Transverse colon (tissue), 4 donors: ENCODE measurements around the gene SYCP3. TPM values are rescaled to one million over a fixed set of nuclear protein-coding genes. Genes with fewer than 3 reads are reported as not detected.
A peak's percentile ranks its signal among the peaks of the same experiment; 100 is the strongest.

Experiments
- DNase-seq: peaks from one replicate; pipeline ENCODE4 v3.0.0-alpha.2; 2019
- H3K27ac ChIP-seq, 4 donors: fragments of 200-600 bp; sonication (generic); 2 replicates each; pipeline ENCODE4 v1.5.1; 2016 to 2018; ENCODE audit warnings: inconsistent platforms in 4 of 4
- H3K27me3 ChIP-seq: fragments of 200-600 bp; sonication (generic); 2 replicates; pipeline ENCODE4 v1.5.1; 2017; ENCODE audit warnings: inconsistent platforms
- H3K36me3 ChIP-seq, 4 donors: fragments of 200-600 bp; sonication (generic); 2 replicates each; pipeline ENCODE4 v1.5.1; 2017 to 2019; ENCODE audit warnings: inconsistent platforms in 4 of 4
- H3K4me1 ChIP-seq, 4 donors: fragments of 200-600 bp; sonication (generic); 2 replicates each; pipeline ENCODE4 v1.5.1; 2017 to 2020; ENCODE audit warnings: inconsistent platforms in 4 of 4
- H3K4me3 ChIP-seq, 4 donors: fragments of 200-600 bp; sonication (generic); 1 replicate in 1 of 4; 2 replicates in 3 of 4; pipeline versions ENCODE4 v1.5.1 to v1.6.1; 2017 to 2019; ENCODE audit warnings: inconsistent platforms in 4 of 4
- H3K9me3 ChIP-seq, 2 donors: fragments of 200-600 bp; sonication (generic); 2 replicates each; pipeline ENCODE4 v1.5.1; 2017 to 2019; ENCODE audit warnings: inconsistent platforms in 2 of 2
- EP300 ChIP-seq: sonication (generic); formaldehyde crosslinking; IDR thresholded peaks from one replicate; pipeline ENCODE4 v1.6.1; 2017; ENCODE audit warnings: antibody characterized with exemption, low read depth
- POLR2A ChIP-seq: fragments of 450-650 bp; IDR thresholded peaks from one replicate; pipeline ENCODE4 v1.6.1; 2016; ENCODE audit warnings: antibody characterized with exemption, mild to moderate bottlenecking, moderate library complexity
- POLR2AphosphoS5 ChIP-seq, 3 donors: sonication (generic); formaldehyde crosslinking; IDR thresholded peaks; one replicate each; pipeline ENCODE4 v1.6.1; 2016; ENCODE audit warnings: antibody characterized with exemption in 3 of 3
- WGBS, 2 donors: methylation state at CpG; one replicate each; pipeline ENCODE4 v1.1.5; 2018; ENCODE audit warnings: low coverage in 1 of 2; 5-methylcytosine and 5-hydroxymethylcytosine counted together
- in situ Hi-C, 4 donors: fragments of 200-750 bp; cut with MboI; loops; one replicate each; pipeline versions ENCODE4 v1.15.0 to v1.15.1; 2017; ENCODE audit warnings: low sequenced_read_pairs in 3 of 4, low pct_ligation_motif_present in 1 of 4, low pct_unique_long_range_greater_than_20kb in 1 of 4
- intact Hi-C: fragments of 100-400 bp; cut with DNase I; formaldehyde crosslinking; loops from one replicate; pipeline ENCODE4 v1.15.1; 2023; ENCODE audit warnings: low total_unique reads
- total RNA-seq, 4 donors: library from RNA; depleted of rRNA; stranded (reverse); fragments of >200 nt; gene quantifications; one replicate each; pipeline ENCODE4 v1.1.0, GENCODE V29; 2016
- TF ChIP-seq, protein P1 (sequence below), 5 experiments: fragments of 200-600 bp in 3 of 5; fragments of 450-650 bp in 2 of 5; sonication (generic) in 3 of 5; IDR thresholded peaks; 1 replicate in 2 of 5; 2 replicates in 3 of 5; pipeline ENCODE4 v1.5.1; 2016 to 2017; ENCODE audit warnings: antibody characterized with exemption in 5 of 5, inconsistent platforms in 3 of 5, mild to moderate bottlenecking in 2 of 5, moderate library complexity in 1 of 5

SYCP3 gene
- total RNA-seq, 4 donors from 2014 or later = 0.16 TPM; not detected in 3

DNA sequence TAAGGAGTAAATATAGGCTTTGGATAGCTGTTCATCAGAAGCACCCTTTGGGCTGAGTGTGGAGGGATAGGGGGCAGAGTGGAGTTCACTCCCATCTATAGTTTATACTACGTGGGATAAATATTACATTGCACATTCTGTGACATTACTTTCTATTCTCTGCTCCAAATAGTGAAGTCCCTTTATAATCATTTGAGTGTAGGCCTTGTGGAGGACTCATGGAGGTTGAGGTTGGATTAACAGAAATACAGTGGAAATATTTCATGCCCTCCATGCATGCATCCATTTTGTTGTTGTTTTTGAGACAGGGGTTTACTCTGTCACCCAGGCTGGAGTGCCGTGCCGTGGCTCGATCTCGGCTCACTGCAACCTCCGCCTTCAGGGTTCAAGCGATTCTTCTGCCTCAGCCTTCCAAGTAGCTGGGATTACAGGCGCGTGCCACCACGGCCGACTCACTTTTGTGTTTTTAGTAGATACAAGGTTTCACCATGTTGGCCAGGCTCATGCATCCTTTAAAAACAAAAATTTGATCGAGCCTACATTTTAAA is 40.4 kb downstream of the SYCP3 start:
- intact Hi-C loops = no loop called here

DNA sequence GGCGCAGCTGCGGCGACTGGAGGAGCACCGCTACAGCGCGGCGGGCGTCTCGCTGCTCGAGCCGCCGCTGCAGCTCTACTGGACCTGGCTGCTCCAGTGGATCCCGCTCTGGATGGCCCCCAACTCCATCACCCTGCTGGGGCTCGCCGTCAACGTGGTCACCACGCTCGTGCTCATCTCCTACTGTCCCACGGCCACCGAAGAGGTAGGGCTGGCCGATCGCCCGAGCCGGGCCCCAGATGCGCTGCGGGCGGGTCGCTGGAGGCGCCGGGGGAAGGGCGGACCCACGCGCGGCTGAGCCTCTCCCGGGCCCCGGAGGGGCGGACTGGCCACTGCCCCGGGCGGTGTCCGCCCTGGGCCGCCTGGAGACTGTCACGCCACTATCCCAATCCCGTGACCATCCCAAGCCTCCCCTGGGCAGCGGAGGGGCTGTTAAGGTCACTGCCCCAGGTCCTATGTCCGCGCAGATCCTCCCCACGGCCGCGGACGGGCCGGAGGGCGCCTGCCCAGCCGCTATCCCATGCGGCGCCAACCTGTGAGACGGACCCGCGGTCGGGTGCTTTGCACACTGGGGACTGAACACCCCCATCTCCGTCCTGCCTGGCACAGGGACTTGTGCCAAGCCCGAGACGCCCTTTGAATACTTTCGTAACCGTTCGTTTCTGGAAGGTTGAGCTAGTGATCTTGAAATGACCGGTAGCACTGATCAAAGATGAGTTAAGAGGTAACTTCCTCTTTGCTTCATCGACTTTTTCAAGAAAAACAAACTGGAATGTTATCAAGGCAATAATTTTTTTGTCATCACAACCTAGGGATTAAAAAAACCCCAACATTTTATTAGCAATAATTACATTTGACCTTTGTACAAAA is 41.1 kb downstream of the SYCP3 start:
- 0% methylated on average over 30 of the region's 67 CpGs; no CpG with 5 or more reads in 1 of the 2 donors for WGBS, 2 donors
- Histone ChIP-seq H3K27ac (peak overlapping the region; percentile 94 to 97 (median 96)), H3K9me3 (no peaks in the 10 kb centered on the region), H3K4me1 (peaks cover 11 to 62% (median 47%) of the 10 kb centered on the region in 4 donors), H3K36me3 (no peaks in the 10 kb centered on the region), H3K27me3 (no peaks in the 10 kb centered on the region), H3K4me3 (peak overlapping the region; percentile 76 to 92 (median 81))
- in situ Hi-C loops (no loop called here), intact Hi-C loops (no loop called here)
- TF ChIP-seq EP300 (no peak), POLR2AphosphoS5 (IDR thresholded peaks at IDR 0.05) (peak; percentile 2 to 45 (median 34)), POLR2A (peak; percentile 64)
- TF ChIP-seq, protein P1, sequence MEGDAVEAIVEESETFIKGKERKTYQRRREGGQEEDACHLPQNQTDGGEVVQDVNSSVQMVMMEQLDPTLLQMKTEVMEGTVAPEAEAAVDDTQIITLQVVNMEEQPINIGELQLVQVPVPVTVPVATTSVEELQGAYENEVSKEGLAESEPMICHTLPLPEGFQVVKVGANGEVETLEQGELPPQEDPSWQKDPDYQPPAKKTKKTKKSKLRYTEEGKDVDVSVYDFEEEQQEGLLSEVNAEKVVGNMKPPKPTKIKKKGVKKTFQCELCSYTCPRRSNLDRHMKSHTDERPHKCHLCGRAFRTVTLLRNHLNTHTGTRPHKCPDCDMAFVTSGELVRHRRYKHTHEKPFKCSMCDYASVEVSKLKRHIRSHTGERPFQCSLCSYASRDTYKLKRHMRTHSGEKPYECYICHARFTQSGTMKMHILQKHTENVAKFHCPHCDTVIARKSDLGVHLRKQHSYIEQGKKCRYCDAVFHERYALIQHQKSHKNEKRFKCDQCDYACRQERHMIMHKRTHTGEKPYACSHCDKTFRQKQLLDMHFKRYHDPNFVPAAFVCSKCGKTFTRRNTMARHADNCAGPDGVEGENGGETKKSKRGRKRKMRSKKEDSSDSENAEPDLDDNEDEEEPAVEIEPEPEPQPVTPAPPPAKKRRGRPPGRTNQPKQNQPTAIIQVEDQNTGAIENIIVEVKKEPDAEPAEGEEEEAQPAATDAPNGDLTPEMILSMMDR (IDR thresholded peaks at IDR 0.05) = no peak
- peak; percentile 68 for DNase-seq

More for the DNA sequence above, 40.4 kb downstream of the SYCP3 start:
- Histone ChIP-seq H3K36me3 (no peaks in the 10 kb centered on the region), H3K9me3 (no peaks in the 10 kb centered on the region), H3K27ac (peak overlapping the region; percentile 94 to 97 (median 96)), H3K27me3 (no peaks in the 10 kb centered on the region), H3K4me1 (peaks cover 11 to 69% (median 47%) of the 10 kb centered on the region in 4 donors), H3K4me3 (peak overlapping the region; percentile 76 to 92 (median 81))
- 28 to 53% methylated on average over 2 to 12 of the region's 12 CpGs for WGBS, 2 donors
- DNase-seq = no peak
- in situ Hi-C loops = no loop called here
- TF ChIP-seq, protein P1 (IDR thresholded peaks at IDR 0.05) = no peak
- no peak for TF ChIP-seq EP300
- TF ChIP-seq POLR2AphosphoS5 (IDR thresholded peaks at IDR 0.05) = no peak
- TF ChIP-seq POLR2A = no peak

DNA sequence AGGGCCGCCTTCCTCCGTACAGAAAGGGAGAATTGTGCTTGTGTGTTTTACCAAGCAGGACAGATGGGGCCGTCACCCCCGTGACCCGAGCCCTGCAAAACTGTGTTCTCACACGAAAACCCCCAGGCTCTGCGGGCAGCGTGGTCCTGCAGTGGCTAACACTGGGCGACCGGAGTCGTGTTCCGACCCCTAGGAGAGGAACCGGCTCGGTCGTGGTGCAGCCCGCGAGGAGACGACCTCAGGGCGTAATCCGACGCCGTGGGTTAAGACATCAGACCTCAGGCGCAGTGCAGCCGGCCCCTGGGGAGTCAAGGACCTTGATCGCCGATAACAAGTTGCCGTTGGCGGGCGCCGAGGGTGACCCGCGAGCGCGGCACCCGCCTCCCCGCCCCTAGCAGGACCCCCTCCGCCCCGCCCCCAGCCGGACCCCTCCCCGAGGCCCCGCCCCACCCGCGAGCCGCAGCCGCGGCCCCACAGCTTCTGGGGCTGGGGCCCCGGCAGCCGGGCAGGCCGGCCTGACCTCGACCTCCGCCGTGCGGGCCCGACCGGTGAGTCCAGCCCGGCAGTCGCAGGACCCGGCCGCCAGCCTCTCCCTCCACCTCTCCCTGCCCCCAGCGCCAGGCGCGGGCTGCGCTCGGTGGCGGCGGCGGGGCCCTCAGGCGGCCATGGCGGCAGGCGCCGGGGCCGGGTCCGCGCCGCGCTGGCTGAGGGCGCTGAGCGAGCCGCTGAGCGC is 41.9 kb downstream of the SYCP3 start, which contains the start of gene CHPT1:
TSS of gene CHPT1 (plus strand) at position 444 of the 733 bp plus-strand sequence. CDS start at position 666, 222 bp downstream.
- intact Hi-C loops = no loop called here
- Histone ChIP-seq H3K4me1 (peaks cover 11 to 54% (median 44%) of the 10 kb centered on the region in 4 donors), H3K36me3 (no peaks in the 10 kb centered on the region), H3K9me3 (no peaks in the 10 kb centered on the region), H3K4me3 (peak within 1 kb of the TSS; percentile 76 to 92 (median 81)), H3K27ac (peak within 1 kb of the TSS; percentile 94 to 97 (median 96)), H3K27me3 (no peaks in the 10 kb centered on the region)
- DNase-seq = peak; percentile 83
- no peak for TF ChIP-seq EP300
- peak in 2 of 3 donors; percentile 74 to 75 for TF ChIP-seq POLR2AphosphoS5 (IDR thresholded peaks at IDR 0.05)
- peak; percentile 59 for TF ChIP-seq POLR2A
- TF ChIP-seq, protein P1 (IDR thresholded peaks at IDR 0.05) = no peak
- WGBS, 2 donors = 0% methylated on average over 6 of the region's 80 CpGs; no CpG with 5 or more reads in 1 of the 2 donors
- in situ Hi-C loops = no loop called here
